ENCODE measurements around the gene CBLN3.
A peak's percentile ranks its signal among the peaks of the same experiment; 100 is the strongest.

The CBLN3 gene

DNA sequence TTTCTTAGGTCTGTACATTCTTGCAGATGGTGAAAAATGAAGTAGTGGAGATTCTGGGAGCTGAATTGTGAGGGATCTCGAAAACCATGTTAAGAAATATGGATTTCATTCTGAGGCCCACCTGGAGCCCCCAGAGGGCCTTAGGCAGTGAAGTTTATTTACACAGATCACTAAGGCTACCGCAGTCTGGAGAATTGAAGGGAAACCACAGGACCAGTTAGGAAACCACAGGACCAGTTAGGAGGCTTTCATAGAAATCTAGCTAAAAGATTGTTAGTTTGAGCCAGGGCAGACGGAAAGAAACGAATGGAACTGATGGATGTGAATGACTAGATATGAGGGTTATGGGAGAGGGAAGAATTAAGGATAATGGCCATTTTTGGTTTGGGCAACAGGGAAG lies 7.2 kb downstream of the CBLN3 start:
- H3K4me3 ChIP-seq (ENCODE audit: low read length) = no peak overlapping the region
- no peak for DNase-seq (ENCODE audit: low read depth)

DNA sequence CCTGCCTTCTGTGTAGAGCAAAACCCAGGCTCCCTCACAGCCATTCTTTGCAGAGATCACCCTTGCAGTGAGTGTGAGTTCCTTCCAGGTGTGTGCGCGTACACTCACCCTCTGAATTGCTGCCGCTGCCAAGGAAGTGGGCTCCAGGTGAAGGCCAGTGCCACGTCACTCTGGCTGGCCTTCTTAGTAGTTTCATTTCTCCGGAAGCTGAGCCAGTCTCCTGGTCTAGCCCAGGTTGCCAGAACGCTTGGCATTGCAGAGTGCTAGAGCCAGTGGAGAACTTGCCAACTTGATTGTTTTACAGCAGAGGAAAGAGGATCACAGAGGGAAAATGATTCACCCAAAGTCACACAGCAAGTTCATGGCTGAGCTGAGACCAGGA lies 11.0 kb downstream of the CBLN3 start:
- peak; percentile 21 for DNase-seq (ENCODE audit: low read depth)
- TF ChIP-seq, protein P1, sequence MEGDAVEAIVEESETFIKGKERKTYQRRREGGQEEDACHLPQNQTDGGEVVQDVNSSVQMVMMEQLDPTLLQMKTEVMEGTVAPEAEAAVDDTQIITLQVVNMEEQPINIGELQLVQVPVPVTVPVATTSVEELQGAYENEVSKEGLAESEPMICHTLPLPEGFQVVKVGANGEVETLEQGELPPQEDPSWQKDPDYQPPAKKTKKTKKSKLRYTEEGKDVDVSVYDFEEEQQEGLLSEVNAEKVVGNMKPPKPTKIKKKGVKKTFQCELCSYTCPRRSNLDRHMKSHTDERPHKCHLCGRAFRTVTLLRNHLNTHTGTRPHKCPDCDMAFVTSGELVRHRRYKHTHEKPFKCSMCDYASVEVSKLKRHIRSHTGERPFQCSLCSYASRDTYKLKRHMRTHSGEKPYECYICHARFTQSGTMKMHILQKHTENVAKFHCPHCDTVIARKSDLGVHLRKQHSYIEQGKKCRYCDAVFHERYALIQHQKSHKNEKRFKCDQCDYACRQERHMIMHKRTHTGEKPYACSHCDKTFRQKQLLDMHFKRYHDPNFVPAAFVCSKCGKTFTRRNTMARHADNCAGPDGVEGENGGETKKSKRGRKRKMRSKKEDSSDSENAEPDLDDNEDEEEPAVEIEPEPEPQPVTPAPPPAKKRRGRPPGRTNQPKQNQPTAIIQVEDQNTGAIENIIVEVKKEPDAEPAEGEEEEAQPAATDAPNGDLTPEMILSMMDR (conservative IDR thresholded peaks at IDR 0.05; ENCODE audit: low read length) = no peak
- no peak overlapping the region for H3K4me3 ChIP-seq (ENCODE audit: low read length)

More for the DNA sequence above, 7.2 kb downstream of the CBLN3 start:
- TF ChIP-seq, protein P1 (conservative IDR thresholded peaks at IDR 0.05; ENCODE audit: low read length) = no peak

DNA sequence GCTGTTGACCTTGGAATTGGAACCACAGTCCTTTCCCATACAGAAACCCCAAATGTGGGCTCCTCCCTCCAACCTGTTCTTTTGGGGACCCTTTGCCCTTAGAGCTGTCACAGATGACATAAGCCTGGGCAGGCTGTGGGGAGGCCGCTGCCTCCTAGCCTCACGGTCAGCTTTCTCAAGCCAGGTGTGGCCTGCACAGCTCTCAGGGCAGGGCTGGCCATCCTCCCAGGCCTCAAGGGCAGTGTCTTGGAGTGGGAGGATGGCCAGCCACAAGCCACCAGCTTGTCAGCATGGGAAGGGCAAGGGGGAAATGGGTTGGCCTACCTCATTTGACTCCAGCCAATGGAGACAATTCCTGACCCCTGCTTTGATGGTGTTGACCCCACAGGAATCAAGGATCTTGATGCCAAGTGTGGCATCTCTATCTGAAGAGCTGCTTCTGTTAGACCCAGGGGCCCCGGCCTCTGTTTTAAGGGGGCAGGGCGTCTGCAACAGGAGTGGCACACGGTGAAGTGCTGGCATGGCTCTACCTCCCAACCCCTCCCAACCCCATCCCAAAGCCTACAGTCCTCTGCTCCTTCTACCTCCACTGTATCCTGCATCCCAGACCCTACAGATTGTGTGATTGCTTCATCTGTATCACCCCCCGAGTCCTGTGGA lies 11.5 kb downstream of the CBLN3 start:
- DNase-seq (ENCODE audit: low read depth) = no peak
- TF ChIP-seq, protein P1 (conservative IDR thresholded peaks at IDR 0.05; ENCODE audit: low read length) = no peak
- H3K4me3 ChIP-seq (ENCODE audit: low read length) = no peak overlapping the region

DNA sequence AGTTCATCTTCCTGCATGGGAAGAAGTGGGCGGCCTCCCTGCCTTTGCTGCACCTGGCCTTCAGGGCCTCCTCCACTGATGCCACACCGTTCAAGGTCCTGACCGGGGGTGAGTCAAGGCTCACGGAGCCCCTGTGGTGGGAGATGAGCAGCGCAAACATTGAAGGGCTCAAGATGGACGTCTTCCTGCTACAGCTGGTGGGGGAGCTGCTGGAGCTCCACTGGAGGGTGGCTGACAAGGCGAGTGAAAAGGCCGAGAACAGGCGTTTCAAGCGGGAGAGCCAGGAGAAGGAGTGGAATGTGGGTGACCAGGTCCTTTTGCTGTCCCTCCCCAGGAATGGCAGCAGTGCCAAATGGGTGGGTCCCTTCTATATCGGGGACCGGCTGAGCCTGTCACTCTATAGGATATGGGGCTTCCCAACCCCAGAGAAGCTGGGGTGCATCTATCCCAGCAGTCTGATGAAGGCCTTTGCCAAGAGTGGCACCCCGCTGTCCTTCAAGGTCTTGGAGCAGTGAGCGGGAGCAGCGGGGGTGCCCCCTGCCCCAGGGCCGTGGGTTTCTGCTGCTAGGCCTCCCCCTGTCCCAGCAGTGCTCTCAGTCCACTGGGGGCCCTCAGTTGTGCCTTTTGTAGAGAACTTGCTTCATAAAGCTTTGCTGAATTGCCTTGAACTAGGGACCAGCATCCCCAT lies 12.4 kb downstream of the CBLN3 start:
- H3K4me3 ChIP-seq (ENCODE audit: low read length) = no peak overlapping the region
- TF ChIP-seq, protein P1 (conservative IDR thresholded peaks at IDR 0.05; ENCODE audit: low read length) = no peak
- DNase-seq (ENCODE audit: low read depth) = no peak

DNA sequence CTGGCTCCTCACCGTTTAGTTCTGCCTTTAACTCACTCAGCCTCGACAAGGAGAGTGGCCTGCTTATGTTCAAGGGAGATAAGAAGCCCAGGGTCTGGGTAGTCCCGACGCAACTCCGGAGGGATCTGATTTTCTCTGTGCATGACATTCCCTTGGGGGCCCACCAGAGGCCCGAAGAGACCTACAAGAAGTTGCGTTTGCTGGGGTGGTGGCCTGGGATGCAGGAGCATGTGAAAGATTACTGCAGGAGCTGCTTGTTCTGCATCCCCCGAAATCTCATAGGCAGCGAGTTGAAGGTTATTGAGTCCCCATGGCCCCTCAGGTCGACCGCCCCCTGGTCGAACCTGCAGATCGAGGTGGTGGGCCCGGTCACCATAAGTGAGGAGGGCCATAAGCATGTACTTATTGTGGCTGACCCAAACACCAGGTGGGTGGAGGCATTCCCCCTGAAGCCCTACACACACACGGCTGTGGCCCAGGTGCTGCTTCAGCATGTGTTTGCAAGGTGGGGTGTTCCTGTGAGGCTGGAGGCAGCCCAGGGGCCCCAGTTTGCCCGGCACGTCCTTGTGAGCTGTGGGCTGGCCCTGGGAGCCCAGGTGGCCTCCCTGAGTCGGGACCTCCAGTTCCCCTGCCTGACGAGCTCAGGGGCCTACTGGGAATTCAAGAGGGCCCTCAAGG lies 13.1 kb downstream of the CBLN3 start:
- DNase-seq (ENCODE audit: low read depth) = no peak
- TF ChIP-seq, protein P1 (conservative IDR thresholded peaks at IDR 0.05; ENCODE audit: low read length) = no peak
- H3K4me3 ChIP-seq (ENCODE audit: low read length) = no peak overlapping the region

DNA sequence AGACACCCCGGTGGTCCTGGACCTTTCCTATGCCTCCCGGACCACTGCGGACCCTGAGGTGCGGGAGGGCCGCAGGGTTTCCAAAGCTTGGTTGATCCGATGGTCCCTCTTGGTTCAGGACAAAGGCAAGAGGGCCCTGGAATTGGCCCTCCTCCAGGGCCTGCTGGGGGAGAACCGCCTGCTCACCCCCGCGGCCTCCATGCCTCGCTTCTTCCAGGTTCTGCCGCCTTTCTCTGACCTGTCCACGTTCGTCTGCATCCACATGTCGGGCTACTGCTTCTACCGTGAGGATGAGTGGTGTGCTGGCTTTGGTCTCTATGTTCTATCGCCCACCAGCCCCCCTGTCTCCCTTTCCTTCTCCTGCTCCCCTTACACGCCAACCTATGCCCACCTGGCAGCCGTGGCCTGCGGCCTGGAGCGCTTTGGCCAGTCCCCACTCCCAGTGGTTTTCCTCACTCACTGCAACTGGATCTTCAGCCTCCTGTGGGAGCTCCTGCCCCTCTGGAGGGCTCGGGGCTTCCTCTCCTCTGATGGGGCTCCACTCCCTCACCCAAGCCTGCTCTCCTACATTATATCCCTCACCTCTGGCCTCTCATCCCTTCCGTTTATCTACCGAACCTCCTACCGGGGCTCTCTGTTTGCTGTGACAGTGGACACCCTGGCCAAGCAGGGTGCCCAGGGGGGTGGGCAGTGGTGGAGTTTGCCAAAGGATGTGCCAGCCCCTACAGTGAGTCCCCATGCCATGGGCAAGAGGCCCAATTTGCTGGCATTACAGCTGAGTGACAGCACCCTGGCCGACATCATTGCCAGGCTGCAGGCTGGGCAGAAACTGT lies 13.8 kb downstream of the CBLN3 start:
- no peak for DNase-seq (ENCODE audit: low read depth)
- TF ChIP-seq, protein P1 (conservative IDR thresholded peaks at IDR 0.05; ENCODE audit: low read length) = no peak
- no peak overlapping the region for H3K4me3 ChIP-seq (ENCODE audit: low read length)
